ENCODE data around the gene TSSC4.

Gene TSSC4

GRCh38 chr11:2387266-2387987 is 13.1 kb upstream of the TSSC4 start:
- DNase-seq: no peak

GRCh38 chr11:2388431-2389376 is 11.8 kb upstream of the TSSC4 start:
- DNase-seq: no peak

- DNase-seq: no peak
Measured at GRCh38 chr11:2389377-2390026, 11.0 kb upstream of the TSSC4 start.

- DNase-seq: no peak
Measured at GRCh38 chr11:2390091-2390724, 10.3 kb upstream of the TSSC4 start.

- no peak for DNase-seq
Measured at GRCh38 chr11:2390725-2391151, 9.8 kb upstream of the TSSC4 start.

GRCh38 chr11:2391181-2391975 is 9.2 kb upstream of the TSSC4 start:
- no peak for DNase-seq

GRCh38 chr11:2392241-2392959 is 8.2 kb upstream of the TSSC4 start:
- no peak for DNase-seq

GRCh38 chr11:2393111-2393868 is 7.3 kb upstream of the TSSC4 start:
- DNase-seq: no peak

GRCh38 chr11:2393941-2394817 is 6.4 kb upstream of the TSSC4 start:
- no peak for DNase-seq

GRCh38 chr11:2394818-2395105 is 5.8 kb upstream of the TSSC4 start:
- DNase-seq: no peak

GRCh38 chr11:2395211-2395730 is 5.3 kb upstream of the TSSC4 start:
- DNase-seq: no peak

GRCh38 chr11:2395856-2396255 is 4.7 kb upstream of the TSSC4 start:
- no peak for DNase-seq

GRCh38 chr11:2396471-2396870 is 4.1 kb upstream of the TSSC4 start:
- no peak for DNase-seq

GRCh38 chr11:2397005-2397404 is 3.5 kb upstream of the TSSC4 start:
- DNase-seq: no peak

- DNase-seq: no peak
Measured at GRCh38 chr11:2398664-2399355, 1.7 kb upstream of the TSSC4 start.

GRCh38 chr11:2399488-2400068 is 972 bp upstream of the TSSC4 start:
- no peak for DNase-seq

- no peak for DNase-seq
Measured at GRCh38 chr11:2400762-2401435, 349 bp downstream of the TSSC4 start.

- DNase-seq: no peak
Measured at GRCh38 chr11:2401436-2401984, 960 bp downstream of the TSSC4 start.

Measured in NCI-H2029 treated with DMSO at 0.1 percent for 48 hours (cell line).